ENCODE data around the gene DOCK3.

- TF ChIP-seq CTCF (IDR thresholded peaks at IDR 0.05), result no peak
- no peak for TF ChIP-seq POLR2A (IDR thresholded peaks at IDR 0.05)
Measured at GRCh38 chr3:51354172-51354571, 679.4 kb downstream of the DOCK3 start.
